ENCODE data around the gene MLLT3. TPM values are rescaled to one million over a fixed set of nuclear protein-coding genes. Genes with fewer than 3 reads are reported as not detected.

Gene MLLT3
- total and polyA plus RNA-seq, 2 experiments from 2014 or later, result 7.1 to 11.9 TPM

GRCh38 chr9:20394969-20395368 is 227.3 kb downstream of the MLLT3 start:
- no peaks in the 10 kb centered on the region for H3K9me3 ChIP-seq (ENCODE audit: low read depth)
- DNase-seq, result no peak
- TF ChIP-seq EZH2phosphoT487 (IDR thresholded peaks at IDR 0.05; ENCODE audit: insufficient read depth, low read depth), result no peak
- TF ChIP-seq EZH2 (IDR thresholded peaks at IDR 0.05; ENCODE audit: insufficient read depth, poor library complexity, severe bottlenecking), result no peak
- H4K20me1 ChIP-seq (ENCODE audit: insufficient read depth), result no peaks in the 10 kb centered on the region
- no peak overlapping the region for H3K4me2 ChIP-seq (ENCODE audit: unreplicated experiment)
- no peak overlapping the region for H2AFZ ChIP-seq
- no peaks in the 10 kb centered on the region for H3K9me2 ChIP-seq (ENCODE audit: insufficient read depth)
- 93 to 99% methylated on average over 5 of the region's 5 CpGs for WGBS, 2 experiments (ENCODE audit: low coverage in 1 of 2, low lambda C conversion rate in 2 of 2, missing lambda C conversion rate in 2 of 2)
- no peaks in the 10 kb centered on the region for H3K79me2 ChIP-seq (ENCODE audit: insufficient read depth)
- no peaks in the 10 kb centered on the region for H3K27me3 ChIP-seq (replicated peaks; ENCODE audit: insufficient read depth)
- H3K27ac ChIP-seq, result no peak overlapping the region
- no peak overlapping the region for H3K9ac ChIP-seq
- H3F3A ChIP-seq (ENCODE audit: insufficient read depth), result no peaks in the 10 kb centered on the region
- H3K36me3 ChIP-seq (ENCODE audit: low read depth), result no peaks in the 10 kb centered on the region
- in situ Hi-C loops (cut with MboI), result no loop called here
- H3K4me3 ChIP-seq, result no peak overlapping the region
- no peaks in the 10 kb centered on the region for H3K4me1 ChIP-seq (ENCODE audit: insufficient read depth)

GRCh38 chr9:20391208-20391607 is 231.1 kb downstream of the MLLT3 start:
- H3K4me1 ChIP-seq (ENCODE audit: insufficient read depth), result no peaks in the 10 kb centered on the region
- no peaks in the 10 kb centered on the region for H3K36me3 ChIP-seq (ENCODE audit: low read depth)
- TF ChIP-seq EZH2phosphoT487 (IDR thresholded peaks at IDR 0.05; ENCODE audit: insufficient read depth, low read depth), result no peak
- TF ChIP-seq EZH2 (IDR thresholded peaks at IDR 0.05; ENCODE audit: insufficient read depth, poor library complexity, severe bottlenecking), result no peak
- H3K27ac ChIP-seq, result no peak overlapping the region
- DNase-seq, result no peak
- no peak overlapping the region for H3K4me3 ChIP-seq
- in situ Hi-C loops (cut with MboI), result no loop called here
- H3K9ac ChIP-seq, result no peak overlapping the region
- H3K79me2 ChIP-seq (ENCODE audit: insufficient read depth), result no peaks in the 10 kb centered on the region
- no peak overlapping the region for H2AFZ ChIP-seq
- no peaks in the 10 kb centered on the region for H3K27me3 ChIP-seq (replicated peaks; ENCODE audit: insufficient read depth)
- no peaks in the 10 kb centered on the region for H4K20me1 ChIP-seq (ENCODE audit: insufficient read depth)
- H3K9me2 ChIP-seq (ENCODE audit: insufficient read depth), result no peaks in the 10 kb centered on the region
- no peak overlapping the region for H3K4me2 ChIP-seq (ENCODE audit: unreplicated experiment)
- H3F3A ChIP-seq (ENCODE audit: insufficient read depth), result no peaks in the 10 kb centered on the region
- H3K9me3 ChIP-seq (ENCODE audit: low read depth), result no peaks in the 10 kb centered on the region
- 97 to 100% methylated on average over 1 of the region's 1 CpG for WGBS, 2 experiments (ENCODE audit: low coverage in 1 of 2, low lambda C conversion rate in 2 of 2, missing lambda C conversion rate in 2 of 2)

GRCh38 chr9:20390400-20390799 is 231.9 kb downstream of the MLLT3 start:
- in situ Hi-C loops (cut with MboI), result no loop called here
- H3K27me3 ChIP-seq (replicated peaks; ENCODE audit: insufficient read depth), result no peaks in the 10 kb centered on the region
- H3K4me2 ChIP-seq (ENCODE audit: unreplicated experiment), result no peak overlapping the region
- H3K9me3 ChIP-seq (ENCODE audit: low read depth), result no peaks in the 10 kb centered on the region
- H4K20me1 ChIP-seq (ENCODE audit: insufficient read depth), result no peaks in the 10 kb centered on the region
- H3K27ac ChIP-seq, result no peak overlapping the region
- no peak overlapping the region for H3K9ac ChIP-seq
- H3K36me3 ChIP-seq (ENCODE audit: low read depth), result no peaks in the 10 kb centered on the region
- no peak overlapping the region for H3K4me3 ChIP-seq
- no peaks in the 10 kb centered on the region for H3K79me2 ChIP-seq (ENCODE audit: insufficient read depth)
- no peak overlapping the region for H2AFZ ChIP-seq
- H3K9me2 ChIP-seq (ENCODE audit: insufficient read depth), result no peaks in the 10 kb centered on the region
- no peak for TF ChIP-seq EZH2 (IDR thresholded peaks at IDR 0.05; ENCODE audit: insufficient read depth, poor library complexity, severe bottlenecking)
- no peak for TF ChIP-seq EZH2phosphoT487 (IDR thresholded peaks at IDR 0.05; ENCODE audit: insufficient read depth, low read depth)
- H3F3A ChIP-seq (ENCODE audit: insufficient read depth), result no peaks in the 10 kb centered on the region
- no peaks in the 10 kb centered on the region for H3K4me1 ChIP-seq (ENCODE audit: insufficient read depth)
- DNase-seq, result no peak

DNA sequence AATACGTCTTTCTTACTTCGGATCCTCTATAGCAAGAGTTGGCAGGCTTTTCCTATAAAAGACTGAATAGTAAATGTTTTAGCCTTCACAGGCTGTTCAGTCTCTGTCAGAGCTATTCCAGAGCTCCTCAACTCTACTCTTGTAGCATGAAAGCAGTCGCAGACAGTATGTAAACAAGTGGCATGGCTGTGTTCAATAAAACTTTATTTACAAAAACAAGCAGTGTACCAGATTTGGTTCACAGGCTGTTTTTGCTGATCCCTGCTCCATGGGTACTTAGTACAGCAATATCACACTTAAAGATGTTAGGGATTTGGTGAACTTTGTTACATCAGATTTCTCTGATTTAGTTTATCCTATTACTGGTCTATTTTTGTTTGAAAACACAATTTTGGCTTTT is 235.2 kb downstream of the MLLT3 start:
- 93 to 95% methylated on average over 3 of the region's 3 CpGs for WGBS, 2 experiments (ENCODE audit: low coverage in 1 of 2, low lambda C conversion rate in 2 of 2, missing lambda C conversion rate in 2 of 2)

GRCh38 chr9:20384642-20385041 is 237.7 kb downstream of the MLLT3 start:
- TF ChIP-seq EZH2phosphoT487 (IDR thresholded peaks at IDR 0.05; ENCODE audit: insufficient read depth, low read depth) (no peak), EZH2 (IDR thresholded peaks at IDR 0.05; ENCODE audit: insufficient read depth, poor library complexity, severe bottlenecking) (no peak)
- Histone ChIP-seq H3K9me3 (ENCODE audit: low read depth) (no peaks in the 10 kb centered on the region), H4K20me1 (ENCODE audit: insufficient read depth) (no peaks in the 10 kb centered on the region), H3K36me3 (ENCODE audit: low read depth) (peaks cover 3% of the 10 kb centered on the region; the same call in 1 of the 2 replicates), H3K79me2 (ENCODE audit: insufficient read depth) (no peaks in the 10 kb centered on the region), H3K9ac (no peak overlapping the region), H3K4me3 (no peak overlapping the region), H3K4me2 (ENCODE audit: unreplicated experiment) (no peak overlapping the region), H3K27ac (no peak overlapping the region), H2AFZ (no peak overlapping the region), H3K9me2 (ENCODE audit: insufficient read depth) (no peaks in the 10 kb centered on the region), H3K4me1 (ENCODE audit: insufficient read depth) (0 out of 2 replicates have a peak, but pooled peaks cover 5% of the 10 kb centered on the region), H3F3A (ENCODE audit: insufficient read depth) (no peaks in the 10 kb centered on the region), H3K27me3 (replicated peaks; ENCODE audit: insufficient read depth) (no peaks in the 10 kb centered on the region)
- no peak for DNase-seq
- 89 to 95% methylated on average over 2 of the region's 2 CpGs for WGBS, 2 experiments (ENCODE audit: low coverage in 1 of 2, low lambda C conversion rate in 2 of 2, missing lambda C conversion rate in 2 of 2)
- in situ Hi-C loops (cut with MboI), result no loop called here

More for the DNA sequence above, 235.2 kb downstream of the MLLT3 start:
- Histone ChIP-seq H3K4me1 (ENCODE audit: insufficient read depth) (0 out of 2 replicates have a peak, but pooled peaks cover 5% of the 10 kb centered on the region), H2AFZ (no peak overlapping the region), H3K9me2 (ENCODE audit: insufficient read depth) (no peaks in the 10 kb centered on the region), H3K9me3 (ENCODE audit: low read depth) (no peaks in the 10 kb centered on the region), H3K4me2 (ENCODE audit: unreplicated experiment) (no peak overlapping the region), H3K9ac (no peak overlapping the region), H3K27me3 (replicated peaks; ENCODE audit: insufficient read depth) (no peaks in the 10 kb centered on the region), H3K79me2 (ENCODE audit: insufficient read depth) (no peaks in the 10 kb centered on the region), H4K20me1 (ENCODE audit: insufficient read depth) (no peaks in the 10 kb centered on the region), H3F3A (ENCODE audit: insufficient read depth) (no peaks in the 10 kb centered on the region), H3K27ac (no peak overlapping the region), H3K36me3 (ENCODE audit: low read depth) (no peaks in the 10 kb centered on the region), H3K4me3 (no peak overlapping the region)
- in situ Hi-C loops (cut with MboI), result no loop called here
- TF ChIP-seq EZH2phosphoT487 (IDR thresholded peaks at IDR 0.05; ENCODE audit: insufficient read depth, low read depth) (no peak), EZH2 (IDR thresholded peaks at IDR 0.05; ENCODE audit: insufficient read depth, poor library complexity, severe bottlenecking) (no peak)
- DNase-seq, result no peak

Data from GM23248 (cell line).